GM20431 (cell line): ENCODE data around the gene DCP2.

Experiments used
- in situ Hi-C: fragments of 300-500 bp; cut with MseI, MboI; formaldehyde crosslinking; loops from one replicate; pipeline ENCODE4 v1.15.0; 2020; ENCODE audit warnings: low sequenced_read_pairs; ENCODE audit not compliant: unreplicated experiment

The DCP2 gene

GRCh38 chr5:112965733-112966306 is 10.8 kb upstream of the DCP2 start:
- in situ Hi-C loops = no loop called here

GRCh38 chr5:112967520-112968083 is 9.0 kb upstream of the DCP2 start:
- in situ Hi-C loops = no loop called here

DNA sequence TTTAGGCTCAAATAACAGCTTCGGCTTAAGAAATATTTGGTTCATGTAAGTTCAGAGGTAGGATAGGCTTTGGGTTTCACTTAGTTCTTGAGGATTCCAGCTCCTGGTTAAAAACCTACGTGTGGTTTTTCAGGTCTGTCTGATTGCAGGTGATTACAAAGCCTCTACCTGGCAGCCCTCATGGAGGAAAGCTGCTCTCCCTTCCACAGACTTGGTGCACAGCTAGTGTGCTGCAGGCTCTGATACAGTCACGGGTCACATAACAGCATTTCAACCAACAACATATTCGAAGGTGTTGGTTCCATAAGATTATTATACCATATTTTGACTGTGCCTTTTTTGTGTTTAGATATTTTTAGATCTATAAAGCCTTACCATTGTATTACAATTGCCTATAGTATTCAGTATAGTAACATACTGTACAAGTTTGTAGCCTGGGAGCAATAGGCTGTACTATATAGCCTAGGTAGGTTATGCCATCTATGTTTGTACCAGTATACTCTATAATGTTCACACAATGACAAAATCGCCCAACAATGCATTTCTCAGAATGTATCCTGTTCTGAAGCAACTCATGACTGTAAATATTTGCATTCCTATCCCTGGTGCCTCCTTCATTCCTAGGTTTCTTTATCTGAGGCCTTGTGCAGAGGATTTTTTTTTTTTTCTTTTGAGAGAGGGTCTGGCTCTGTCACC is 8.0 kb upstream of the DCP2 start:
- in situ Hi-C loops = no loop called here

GRCh38 chr5:112971276-112971675 is 5.3 kb upstream of the DCP2 start:
- in situ Hi-C loops = no loop called here

DNA sequence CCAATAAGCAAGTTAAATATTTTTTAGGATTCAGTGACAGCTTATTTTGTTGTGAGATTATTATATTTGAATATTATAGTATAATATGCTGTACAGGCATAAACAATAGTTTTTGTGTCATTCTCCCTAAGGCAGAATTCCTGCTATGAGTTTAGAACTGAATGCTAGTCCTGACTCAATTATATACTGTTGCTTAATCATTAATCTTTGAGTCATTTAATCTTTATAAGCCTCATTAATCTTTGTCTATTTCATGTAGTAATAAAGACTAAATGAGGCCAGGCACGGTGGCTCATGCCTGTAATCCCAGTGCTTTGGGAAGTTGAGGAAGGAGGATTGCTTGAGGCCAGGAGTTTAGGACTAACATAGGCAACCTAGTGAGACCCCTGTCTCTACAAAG is 3.6 kb upstream of the DCP2 start:
- in situ Hi-C loops = no loop called here

- in situ Hi-C loops = no loop called here
These were observed 2.7 kb upstream of the DCP2 start for GRCh38 chr5:112973904-112974303.

- in situ Hi-C loops = loop anchor here (25.0 kb wide), 1 partner anchor 537 kb away; the partner anchor contains the start of gene YTHDC2
These were observed 1.7 kb upstream of the DCP2 start for GRCh38 chr5:112974901-112975300.

DNA sequence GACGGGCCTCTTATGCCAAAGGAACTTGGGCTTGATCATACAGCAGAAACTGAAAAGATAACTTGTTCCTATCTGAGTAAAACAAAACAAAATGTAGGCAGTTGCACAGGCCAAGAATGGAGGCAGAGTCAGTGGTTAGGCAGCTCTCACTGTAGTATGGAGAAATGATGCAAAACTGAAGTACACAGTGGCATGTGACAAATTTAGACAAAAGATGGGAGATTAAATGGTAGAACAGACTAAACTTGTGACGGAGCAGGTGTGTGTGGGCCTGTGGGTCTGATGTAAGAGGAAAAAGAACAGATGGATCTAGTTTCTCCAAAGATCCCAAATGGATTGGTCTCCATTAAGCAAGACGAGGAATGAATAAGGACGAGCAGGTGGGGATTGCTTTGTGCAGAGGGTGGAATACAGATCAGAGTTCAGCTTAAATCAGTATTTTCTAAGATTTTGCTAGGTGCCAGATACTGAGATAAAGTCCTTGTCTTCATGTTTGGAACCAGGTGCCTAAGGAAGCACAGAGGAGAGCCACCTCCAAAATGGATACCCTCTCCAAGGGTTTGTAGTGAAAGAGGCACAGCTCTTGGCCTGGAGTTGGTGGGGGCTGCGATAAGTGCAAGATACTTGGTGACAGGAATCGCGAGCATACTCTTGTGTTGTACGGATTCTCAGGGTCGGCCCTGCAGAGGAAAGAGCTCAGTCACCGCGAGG is 722 bp upstream of the DCP2 start:
- in situ Hi-C loops = loop anchor here (25.0 kb wide), 1 partner anchor 536 kb away; the partner anchor contains the start of gene YTHDC2

GRCh38 chr5:112977440-112977861 is 853 bp downstream of the DCP2 start:
- in situ Hi-C loops = loop anchor here (25.0 kb wide), 1 partner anchor 535 kb away; the partner anchor contains the start of gene YTHDC2

- in situ Hi-C loops = loop anchor here (25.0 kb wide), 1 partner anchor 533 kb away; the partner anchor contains the start of gene YTHDC2
These were observed 2.2 kb downstream of the DCP2 start for GRCh38 chr5:112978836-112979235.

- in situ Hi-C loops = loop anchor here (25.0 kb wide), 1 partner anchor 533 kb away; the partner anchor contains the start of gene YTHDC2
These were observed 3.1 kb downstream of the DCP2 start for GRCh38 chr5:112979723-112980122.

- in situ Hi-C loops = loop anchor here (25.0 kb wide), 1 partner anchor 529 kb away; the partner anchor contains the start of gene YTHDC2
These were observed 6.8 kb downstream of the DCP2 start for GRCh38 chr5:112983363-112983762.

GRCh38 chr5:112986224-112986623 is 9.6 kb downstream of the DCP2 start:
- in situ Hi-C loops = loop anchor here (25.0 kb wide), 1 partner anchor 526 kb away; the partner anchor contains the start of gene YTHDC2

GRCh38 chr5:112995764-112996618 is 19.4 kb downstream of the DCP2 start:
- in situ Hi-C loops = loop anchor here (10.0 to 25.0 kb wide), 2 partner anchors 329 to 516 kb away; partner anchors contain the start of gene YTHDC2

GRCh38 chr5:112996830-112997374 is 20.3 kb downstream of the DCP2 start:
- in situ Hi-C loops = loop anchor here (10.0 to 25.0 kb wide), 2 partner anchors 328 to 515 kb away; partner anchors contain the start of gene YTHDC2

DNA sequence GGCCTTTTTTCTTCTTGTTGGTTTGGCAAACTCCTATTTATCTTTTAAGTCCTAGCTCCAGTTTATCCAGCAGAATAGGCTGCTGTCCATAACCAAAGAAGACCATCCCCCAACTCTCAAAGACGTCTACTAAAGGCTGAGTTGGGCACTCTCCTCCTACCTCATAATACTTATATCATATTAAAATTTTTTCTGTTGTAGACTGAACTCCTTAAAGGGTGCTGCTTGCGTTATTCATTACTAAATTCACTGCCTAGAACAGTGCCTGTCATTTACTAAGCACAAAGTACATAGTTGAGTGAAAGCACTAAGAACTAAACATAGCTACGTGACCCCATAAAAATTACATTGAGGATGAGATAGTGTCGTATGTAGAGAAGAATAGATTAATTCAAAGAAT is 21.7 kb downstream of the DCP2 start:
- in situ Hi-C loops = loop anchor here (10.0 to 25.0 kb wide), 2 partner anchors 327 to 514 kb away; partner anchors contain the start of gene YTHDC2

DNA sequence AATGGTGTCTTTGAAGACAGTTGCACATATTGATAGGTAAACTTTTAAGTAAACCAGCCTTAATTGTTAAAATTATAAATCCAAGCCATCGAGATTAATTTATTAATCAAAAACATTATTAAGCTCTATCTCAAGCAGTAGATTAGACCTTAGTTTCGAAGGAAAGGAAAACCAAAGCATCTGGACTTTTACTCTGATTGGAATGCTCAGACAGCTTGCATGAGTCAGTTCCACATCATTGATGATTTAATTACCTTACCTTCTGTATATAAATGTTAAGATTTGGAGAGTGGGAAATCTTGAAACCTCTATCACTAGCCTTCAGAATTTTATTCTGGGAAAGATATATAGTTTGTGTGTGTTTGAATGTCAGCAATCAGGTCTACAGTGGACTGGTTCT is 23.9 kb downstream of the DCP2 start:
- in situ Hi-C loops = no loop called here

GRCh38 chr5:113002423-113002822 is 25.8 kb downstream of the DCP2 start:
- in situ Hi-C loops = no loop called here

DNA sequence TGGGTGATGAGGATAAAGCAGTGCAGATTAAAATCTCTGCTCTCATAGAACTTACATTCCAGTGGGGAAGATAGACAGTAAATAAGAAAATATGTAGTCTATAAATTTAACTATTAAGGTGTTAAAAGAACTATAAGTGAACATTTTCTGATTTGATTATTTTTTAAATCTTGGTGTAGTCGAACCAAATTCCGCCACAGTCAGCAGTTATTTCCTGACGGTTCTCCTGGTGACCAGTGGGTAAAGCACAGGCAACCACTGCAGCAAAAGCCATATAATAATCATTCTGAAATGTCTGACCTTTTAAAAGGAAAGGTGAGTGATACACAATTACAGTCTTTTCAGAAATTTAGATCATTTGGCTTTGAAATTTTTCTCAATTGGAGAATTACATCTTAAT is 27.2 kb downstream of the DCP2 start:
- in situ Hi-C loops = no loop called here
